HG02678 (cell line): ENCODE measurements around the gene BTN1A1.
A peak's percentile ranks its signal among the peaks of the same experiment; 100 is the strongest.
"Not testable (repeated sequence)": the region's sequence is repeated elsewhere in the genome, so short reads cannot be mapped to it uniquely, and the experiment has no call there.

ENCODE experiments used
- ATAC-seq: cut with Tn5 transposase; IDR thresholded peaks from one replicate; pipeline ENCODE4 v1.9.1; 2021; ENCODE audit warnings: mild to moderate bottlenecking, moderate library complexity; ENCODE audit not compliant: unreplicated experiment

Gene BTN1A1

GRCh38 chr6:26500102-26500501, at the start of gene BTN1A1:
Gene BTN1A1 (plus strand): TSS chr6:26500303. CDS start chr6:26501287, 984 bp downstream.
- no peak for ATAC-seq

- no peak for ATAC-seq
These were observed 47.4 kb upstream of the BTN1A1 start for GRCh38 chr6:26452631-26453235.

DNA sequence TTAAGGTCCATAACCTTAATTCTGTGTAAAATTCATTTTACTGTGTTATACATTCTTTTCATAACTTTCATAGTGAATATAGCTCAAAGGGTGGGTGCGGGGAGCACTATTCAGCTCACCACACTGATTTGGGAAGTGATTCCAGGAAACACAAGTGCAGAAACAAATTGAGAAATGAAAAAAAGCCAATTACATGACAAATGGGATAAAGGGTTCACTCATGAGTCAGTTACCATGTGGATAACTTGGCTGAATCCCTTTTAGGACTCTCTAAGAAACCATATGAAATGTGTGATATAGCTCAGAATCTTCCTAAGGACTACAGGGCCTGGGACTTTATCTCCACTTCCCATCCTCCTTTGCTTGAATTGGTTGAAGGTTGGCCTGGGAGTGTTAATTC, 45.5 kb upstream of the BTN1A1 start:
- ATAC-seq, result no peak

DNA sequence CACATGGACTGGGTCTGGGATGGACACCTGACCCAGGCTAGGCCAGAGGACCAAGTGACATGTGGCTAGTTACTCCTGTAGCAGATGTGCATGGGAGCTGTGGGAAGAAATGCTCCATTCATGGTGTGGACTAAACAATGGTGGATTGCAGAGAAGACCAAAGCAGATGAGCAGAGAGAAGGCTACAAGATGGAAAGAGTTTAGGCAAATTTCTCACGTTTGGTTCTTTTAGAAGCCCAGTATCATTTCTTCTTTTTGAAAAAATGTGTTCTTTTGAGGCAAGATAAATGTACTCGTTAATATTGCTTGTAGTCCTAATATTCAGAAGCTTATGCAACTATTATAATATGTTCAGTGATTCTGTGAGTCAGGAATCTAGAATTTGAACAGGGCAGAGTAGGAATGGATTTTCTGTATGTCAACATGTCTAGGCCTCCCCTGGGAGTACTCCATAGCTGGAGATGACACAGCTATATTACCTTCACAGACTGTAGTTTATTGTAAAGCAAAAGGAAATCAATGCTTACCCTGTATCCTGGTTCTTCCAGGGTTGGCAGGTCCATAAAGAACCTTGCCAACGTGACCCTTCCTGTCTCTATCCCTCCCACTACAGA, 44.6 kb upstream of the BTN1A1 start:
- ATAC-seq, result no peak

DNA sequence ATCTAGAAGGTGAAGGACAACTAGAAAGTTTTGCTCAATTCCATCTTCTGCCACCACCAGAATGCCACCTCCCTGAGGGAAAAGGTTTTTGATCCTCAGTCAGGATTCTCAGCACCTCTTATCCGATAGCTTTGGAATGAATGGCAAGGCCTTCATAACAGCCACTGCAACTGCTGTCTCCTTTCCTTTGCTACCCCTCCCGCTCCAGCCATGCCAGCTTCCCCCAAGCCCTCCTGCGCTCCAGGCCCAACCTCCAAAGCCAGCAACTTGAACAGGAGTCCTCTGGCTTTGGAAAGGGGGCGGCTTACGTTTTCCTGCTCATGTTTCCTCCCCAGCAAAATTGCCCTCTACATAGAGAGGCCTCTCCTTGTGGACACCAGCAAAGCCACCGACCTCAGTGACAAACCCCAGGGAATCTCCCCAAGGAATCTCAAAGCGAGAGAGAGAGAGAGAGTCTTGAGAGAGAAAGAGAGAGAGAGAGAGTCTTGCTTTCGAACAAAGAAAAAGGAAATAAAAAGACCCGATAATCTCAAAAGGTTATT, 42.8 kb upstream of the BTN1A1 start:
- ATAC-seq, result peak; percentile 29

DNA sequence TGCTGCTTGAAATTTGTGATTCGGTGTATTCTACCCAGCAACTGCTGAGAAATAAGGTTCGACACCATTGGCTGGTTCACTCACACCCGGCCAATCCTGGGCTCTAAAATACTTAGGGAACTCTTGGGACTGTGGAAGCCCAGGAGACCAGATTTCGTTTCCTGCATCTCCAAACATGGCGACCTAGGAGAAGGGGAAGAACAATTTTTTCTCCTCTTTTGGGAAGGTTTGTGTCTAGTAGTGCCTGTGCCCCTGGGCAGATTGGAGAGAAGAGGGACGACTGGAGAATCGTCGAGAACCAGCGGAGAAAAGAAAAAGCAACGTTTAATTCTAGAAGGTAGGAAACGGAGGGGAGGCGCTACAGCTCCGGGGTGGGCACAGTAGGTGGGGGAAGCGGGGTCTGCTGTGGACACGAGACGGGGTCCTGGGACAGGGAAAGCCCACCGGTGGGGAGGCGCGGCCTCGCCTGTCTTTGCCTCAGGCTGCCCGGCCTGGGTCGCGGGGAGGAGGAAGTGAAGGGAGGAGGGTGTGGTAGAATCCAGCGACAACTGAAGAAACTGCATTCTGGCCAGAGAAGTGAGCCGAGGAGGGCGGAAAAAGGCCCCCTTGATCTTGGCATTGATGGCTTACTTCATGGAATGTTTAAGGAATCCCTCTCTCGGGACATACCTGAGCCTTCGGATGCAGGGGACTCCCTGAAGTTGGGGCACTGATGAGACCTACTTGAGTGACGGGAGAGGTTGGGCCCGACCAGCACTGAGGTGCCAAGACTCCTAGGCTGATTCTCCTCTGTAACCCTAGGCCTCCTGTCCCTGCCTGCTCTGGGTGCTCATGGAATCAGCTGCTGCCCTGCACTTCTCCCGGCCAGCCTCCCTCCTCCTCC, 42.1 kb upstream of the BTN1A1 start, which contains the start of gene BTN2A1:
BTN2A1 (plus strand) TSS at position 150 of the 883 bp plus-strand sequence; CDS start at position 832, 682 bp downstream.
- peak; percentile 96 for ATAC-seq

GRCh38 chr6:26459023-26459810, 40.9 kb upstream of the BTN1A1 start:
- ATAC-seq, result no peak

- ATAC-seq, result not testable (repeated sequence)
These were observed 38.8 kb upstream of the BTN1A1 start for GRCh38 chr6:26461353-26461752.

DNA sequence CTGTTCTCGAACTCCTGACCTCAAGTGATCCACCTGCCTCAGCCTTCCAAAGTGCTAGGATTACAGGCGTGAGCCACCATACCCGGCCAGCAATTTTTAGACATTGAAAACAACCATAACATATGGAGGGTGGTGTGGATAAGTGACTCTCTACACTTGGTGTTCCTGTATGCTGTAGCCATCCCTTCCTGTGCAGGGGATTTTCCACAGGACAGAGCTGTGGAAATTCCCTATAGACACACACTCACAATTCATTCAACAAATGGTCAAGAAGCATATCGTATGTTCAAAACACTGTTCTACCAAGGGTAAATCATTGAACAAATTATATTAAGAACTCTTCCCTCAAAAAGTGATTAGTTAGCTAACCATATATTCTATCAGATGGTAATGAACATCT, 36.1 kb upstream of the BTN1A1 start:
- no peak for ATAC-seq

GRCh38 chr6:26464416-26465131, 35.5 kb upstream of the BTN1A1 start:
- ATAC-seq, result no peak

GRCh38 chr6:26465776-26466175, 34.3 kb upstream of the BTN1A1 start:
- ATAC-seq, result no peak

- no peak for ATAC-seq
These were observed 31.3 kb upstream of the BTN1A1 start for GRCh38 chr6:26468829-26469228.

DNA sequence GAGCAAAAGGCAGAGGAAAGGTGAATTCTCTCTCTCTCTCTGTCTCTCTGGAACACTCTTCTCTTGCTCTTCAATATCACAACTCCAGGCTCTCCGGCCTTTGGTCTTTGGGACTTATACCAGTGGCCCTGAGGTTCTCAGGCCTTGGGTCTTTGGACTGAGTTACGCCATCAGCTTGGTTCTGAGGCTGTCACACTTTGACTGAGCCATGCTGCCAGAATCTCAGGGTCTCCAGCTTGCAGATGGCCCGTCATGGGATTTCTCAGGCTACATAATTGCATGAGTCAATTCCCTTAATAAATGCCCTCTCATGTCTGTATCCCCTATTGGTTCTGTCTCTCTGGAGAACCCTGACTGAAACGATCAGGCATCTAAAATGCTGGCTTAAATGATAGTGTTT, 29.5 kb upstream of the BTN1A1 start:
- no peak for ATAC-seq

- ATAC-seq, result no peak
These were observed 28.1 kb upstream of the BTN1A1 start for GRCh38 chr6:26471970-26472369.

- no peak for ATAC-seq
These were observed 27.4 kb upstream of the BTN1A1 start for GRCh38 chr6:26472549-26473290.

GRCh38 chr6:26473429-26473757, 26.7 kb upstream of the BTN1A1 start:
- no peak for ATAC-seq

DNA sequence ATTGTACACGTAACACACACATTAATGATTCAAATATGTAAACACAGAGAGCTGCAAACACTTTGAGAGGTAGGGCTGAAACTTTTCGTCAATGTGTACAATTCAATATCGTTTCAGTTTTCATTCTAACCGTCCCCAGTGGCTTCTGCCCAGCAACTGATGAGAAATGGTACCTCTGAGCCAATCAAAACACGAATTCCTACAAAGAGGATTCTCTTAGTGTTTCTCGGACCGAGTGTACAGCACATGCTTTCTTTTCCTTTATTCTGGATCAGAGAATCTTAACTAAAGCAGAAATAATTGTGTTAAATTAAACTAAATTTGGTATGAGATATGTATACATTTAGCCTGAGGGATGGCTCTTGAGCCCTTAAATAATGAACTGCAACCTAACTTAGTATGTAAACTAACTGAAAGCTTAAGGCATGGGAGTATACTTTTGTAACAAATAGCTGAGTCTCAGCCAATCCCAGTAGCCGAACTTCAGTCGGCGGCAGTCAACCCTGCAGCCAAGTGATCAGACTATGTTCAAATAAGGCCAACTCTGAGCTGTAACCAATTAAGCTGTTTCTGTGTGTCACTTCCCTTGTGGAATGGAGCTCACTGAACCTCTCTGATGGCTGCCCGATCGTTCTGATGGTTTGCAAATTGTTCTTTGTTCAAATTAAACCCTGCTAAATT, 26.2 kb upstream of the BTN1A1 start:
- peak; percentile 91 for ATAC-seq

DNA sequence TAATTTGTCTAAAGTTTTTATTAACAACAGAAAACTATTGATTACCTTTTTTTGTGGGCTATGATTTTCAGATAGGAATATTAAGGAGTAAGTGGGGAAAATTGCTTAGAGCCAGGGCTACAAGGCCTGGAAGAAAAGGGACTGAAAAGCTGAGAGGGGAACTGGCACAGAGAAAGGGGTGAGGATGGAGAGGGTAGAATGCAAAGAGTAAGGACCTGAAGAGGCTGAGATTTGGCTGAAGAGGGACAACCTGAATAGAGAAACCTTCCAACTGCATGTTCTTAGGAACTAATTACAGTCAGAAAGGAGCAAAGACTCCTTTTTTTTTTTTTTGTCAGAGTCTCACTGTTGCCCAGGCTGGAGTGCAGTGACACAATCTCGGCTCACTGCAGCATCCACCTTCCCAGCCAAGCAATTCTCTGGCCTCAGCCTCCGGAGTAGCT, 25.6 kb upstream of the BTN1A1 start:
- ATAC-seq, result no peak
